Peyer's patch (tissue), 4 donors: ENCODE measurements around the gene PTPRJ. TPM values are rescaled to one million over a fixed set of nuclear protein-coding genes. Genes with fewer than 3 reads are reported as not detected.

Experiments used
- DNase-seq, 3 donors: peaks; one replicate each; pipeline ENCODE4 v3.0.0-alpha.2; 2017 to 2019
- H3K27ac ChIP-seq, 4 donors: fragments of 200-600 bp; sonication (generic); one replicate each; pipeline ENCODE4 v1.5.1; 2016 to 2019
- H3K27me3 ChIP-seq, 2 donors: fragments of 200-600 bp; sonication (generic); one replicate each; pipeline ENCODE4 v1.5.1; 2019
- H3K36me3 ChIP-seq, 3 donors: fragments of 200-600 bp; sonication (generic); one replicate each; pipeline ENCODE4 v1.5.1; 2016 to 2019
- H3K4me1 ChIP-seq, 4 donors: fragments of 200-600 bp; sonication (generic); one replicate each; pipeline ENCODE4 v1.5.1; 2016 to 2019
- H3K4me3 ChIP-seq, 4 donors: fragments of 200-600 bp; sonication (generic); 1 replicate in 3 of 4; 2 replicates in 1 of 4; pipeline ENCODE4 v1.5.1; 2016 to 2019; ENCODE audit warnings: mild to moderate bottlenecking in 1 of 4
- H3K9me3 ChIP-seq, 4 donors: fragments of 200-600 bp; sonication (generic); one replicate each; pipeline ENCODE4 v1.5.1; 2016 to 2019; ENCODE audit warnings: mild to moderate bottlenecking in 1 of 4
- POLR2A ChIP-seq, 2 donors: fragments of 450-650 bp; IDR thresholded peaks; one replicate each; pipeline ENCODE4 v1.5.1; 2017; ENCODE audit warnings: antibody characterized with exemption in 2 of 2, mild to moderate bottlenecking in 2 of 2, moderate library complexity in 2 of 2
- total RNA-seq, 4 donors: library from RNA; depleted of rRNA; stranded (reverse); fragments of >200 nt; gene quantifications; one replicate each; pipeline ENCODE4 v1.1.0, GENCODE V29; 2016
- TF ChIP-seq, protein P1 (sequence below), 6 experiments: fragments of 450-650 bp in 4 of 6; fragments of 200-600 bp in 2 of 6; sonication (generic) in 1 of 6; IDR thresholded peaks; one replicate each; pipeline ENCODE4 v1.5.1; 2017 to 2019; ENCODE audit warnings: antibody characterized with exemption in 6 of 6, mild to moderate bottlenecking in 3 of 6, moderate library complexity in 1 of 6

The PTPRJ gene
- total RNA-seq, 4 donors from 2014 or later: 28.1 to 50.1 (median 37.5) TPM

DNA sequence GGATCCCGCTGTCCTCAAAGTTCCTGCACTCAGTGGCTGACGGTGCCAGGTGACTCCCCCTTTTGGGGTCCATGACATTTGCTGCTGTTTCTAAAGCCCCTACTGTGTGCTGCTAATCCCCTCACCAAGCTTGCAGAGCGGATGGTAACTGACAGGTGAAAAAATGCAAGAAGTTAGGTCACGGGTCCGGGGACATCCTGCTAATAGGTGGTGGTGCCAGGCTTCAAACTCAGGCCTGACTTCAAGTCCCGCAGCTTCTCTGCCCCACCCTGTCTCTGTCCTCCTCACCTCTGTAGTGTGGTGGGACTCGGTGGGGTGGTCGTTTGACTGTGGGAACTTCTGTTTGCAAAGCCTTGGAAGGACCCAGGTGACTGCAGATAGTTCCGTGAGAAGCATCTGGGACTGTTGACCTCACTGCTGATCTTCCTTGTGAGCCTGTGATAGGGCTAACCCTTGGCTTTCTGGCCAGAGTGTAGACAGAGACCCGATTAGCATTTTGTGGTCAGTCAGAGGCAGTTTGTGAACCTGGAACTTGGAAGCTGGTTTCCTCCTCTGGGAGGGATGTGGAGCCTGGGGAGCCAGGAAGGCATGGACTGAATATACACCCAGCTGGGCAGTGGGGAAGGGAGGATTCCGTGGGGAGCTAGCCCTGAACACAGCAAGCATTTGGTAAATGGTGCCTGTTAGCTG lies 120.8 kb downstream of the PTPRJ start:
- peak overlapping the region in 2 of 4 donors; percentile 60 to 80 for H3K27ac ChIP-seq
- TF ChIP-seq, protein P1, sequence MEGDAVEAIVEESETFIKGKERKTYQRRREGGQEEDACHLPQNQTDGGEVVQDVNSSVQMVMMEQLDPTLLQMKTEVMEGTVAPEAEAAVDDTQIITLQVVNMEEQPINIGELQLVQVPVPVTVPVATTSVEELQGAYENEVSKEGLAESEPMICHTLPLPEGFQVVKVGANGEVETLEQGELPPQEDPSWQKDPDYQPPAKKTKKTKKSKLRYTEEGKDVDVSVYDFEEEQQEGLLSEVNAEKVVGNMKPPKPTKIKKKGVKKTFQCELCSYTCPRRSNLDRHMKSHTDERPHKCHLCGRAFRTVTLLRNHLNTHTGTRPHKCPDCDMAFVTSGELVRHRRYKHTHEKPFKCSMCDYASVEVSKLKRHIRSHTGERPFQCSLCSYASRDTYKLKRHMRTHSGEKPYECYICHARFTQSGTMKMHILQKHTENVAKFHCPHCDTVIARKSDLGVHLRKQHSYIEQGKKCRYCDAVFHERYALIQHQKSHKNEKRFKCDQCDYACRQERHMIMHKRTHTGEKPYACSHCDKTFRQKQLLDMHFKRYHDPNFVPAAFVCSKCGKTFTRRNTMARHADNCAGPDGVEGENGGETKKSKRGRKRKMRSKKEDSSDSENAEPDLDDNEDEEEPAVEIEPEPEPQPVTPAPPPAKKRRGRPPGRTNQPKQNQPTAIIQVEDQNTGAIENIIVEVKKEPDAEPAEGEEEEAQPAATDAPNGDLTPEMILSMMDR (IDR thresholded peaks at IDR 0.05): no peak
- TF ChIP-seq POLR2A (IDR thresholded peaks at IDR 0.05): no peak
- peaks cover 4 to 49% (median 7%) of the 10 kb centered on the region in 4 donors for H3K4me1 ChIP-seq

DNA sequence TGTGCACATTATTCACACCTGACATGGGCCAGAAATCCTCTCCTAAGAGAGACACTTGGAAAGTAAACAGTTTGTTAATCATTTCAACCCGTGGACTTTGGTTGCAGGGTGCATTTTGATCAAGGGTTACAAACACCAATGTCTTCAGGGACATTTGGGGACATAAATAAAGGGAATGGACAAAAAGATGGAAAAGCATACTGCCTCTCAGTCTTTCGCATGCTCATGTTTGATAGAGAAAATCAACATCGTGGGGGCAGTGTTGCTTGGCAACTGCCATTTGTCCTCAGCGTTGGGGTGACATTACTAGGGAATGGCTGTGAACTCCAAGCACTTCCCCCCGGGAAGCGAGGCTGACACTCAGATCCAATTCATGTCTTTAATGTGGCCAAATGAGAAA lies 121.6 kb downstream of the PTPRJ start:
- TF ChIP-seq, protein P1 (IDR thresholded peaks at IDR 0.05): no peak
- no peak for TF ChIP-seq POLR2A (IDR thresholded peaks at IDR 0.05)
- no peak for DNase-seq
- Histone ChIP-seq H3K27ac (peak overlapping the region in 2 of 4 donors; percentile 60 to 80), H3K27me3 (no peaks in the 10 kb centered on the region), H3K9me3 (no peaks in the 10 kb centered on the region), H3K4me1 (peaks cover 4 to 49% (median 11%) of the 10 kb centered on the region in 4 donors), H3K4me3 (peak overlapping the region in 1 of 4 donors; percentile 9), H3K36me3 (no peaks in the 10 kb centered on the region)

More for the DNA sequence above, 120.8 kb downstream of the PTPRJ start:
- H3K4me3 ChIP-seq: peak overlapping the region in 2 of 4 donors; percentile 9 to 31
- H3K36me3 ChIP-seq: no peaks in the 10 kb centered on the region
- H3K9me3 ChIP-seq: no peaks in the 10 kb centered on the region
- no peak for DNase-seq
- H3K27me3 ChIP-seq: no peaks in the 10 kb centered on the region

DNA sequence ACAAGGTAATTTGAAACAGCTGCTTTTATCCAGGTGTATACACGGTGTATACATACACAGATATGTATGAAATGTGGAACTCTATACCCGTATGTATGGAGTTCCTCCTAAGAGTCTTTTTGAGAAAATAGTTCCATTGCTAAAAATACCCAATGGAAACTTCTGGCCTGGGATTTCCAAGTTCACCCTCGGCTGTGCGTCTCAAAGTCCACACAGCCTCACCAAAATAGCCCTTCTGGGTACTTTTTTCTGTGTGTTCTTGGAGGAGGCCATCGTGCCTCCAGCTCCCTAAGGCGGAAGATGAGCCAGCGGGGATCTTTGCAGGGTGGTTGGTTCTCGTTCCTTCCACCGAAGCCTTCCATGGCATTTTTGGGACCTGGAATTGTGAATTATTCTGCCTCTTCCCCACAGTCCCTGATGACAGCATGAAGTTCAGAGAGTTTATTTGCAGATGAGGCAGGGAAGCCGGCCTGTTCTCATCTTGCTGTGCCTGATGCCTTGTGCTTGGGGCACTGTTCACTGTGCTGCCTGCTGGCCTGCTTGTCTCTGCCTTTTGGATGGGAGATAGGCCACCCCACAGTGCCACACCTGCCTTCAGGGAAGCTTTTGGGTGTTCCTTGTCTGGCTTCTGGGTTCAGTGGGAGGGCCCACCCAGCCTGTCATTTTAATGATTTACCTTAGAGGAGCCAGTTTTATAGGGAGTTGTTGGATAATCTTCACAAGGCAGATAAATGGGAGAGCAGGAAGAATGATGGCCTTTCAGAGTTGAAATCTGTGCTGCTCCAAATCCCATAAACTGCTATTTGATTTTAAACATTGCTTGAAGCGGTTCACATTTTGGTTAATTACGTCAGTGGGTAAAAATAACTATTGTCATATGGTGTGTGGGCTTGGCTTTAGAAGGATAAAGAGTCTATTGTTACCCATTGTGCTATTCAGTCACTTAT lies 123.5 kb downstream of the PTPRJ start:
- Histone ChIP-seq H3K27me3 (no peaks in the 10 kb centered on the region), H3K4me1 (peaks cover 4 to 51% (median 15%) of the 10 kb centered on the region in 4 donors)
- DNase-seq: peak in 1 of 3 donors; percentile 12

DNA sequence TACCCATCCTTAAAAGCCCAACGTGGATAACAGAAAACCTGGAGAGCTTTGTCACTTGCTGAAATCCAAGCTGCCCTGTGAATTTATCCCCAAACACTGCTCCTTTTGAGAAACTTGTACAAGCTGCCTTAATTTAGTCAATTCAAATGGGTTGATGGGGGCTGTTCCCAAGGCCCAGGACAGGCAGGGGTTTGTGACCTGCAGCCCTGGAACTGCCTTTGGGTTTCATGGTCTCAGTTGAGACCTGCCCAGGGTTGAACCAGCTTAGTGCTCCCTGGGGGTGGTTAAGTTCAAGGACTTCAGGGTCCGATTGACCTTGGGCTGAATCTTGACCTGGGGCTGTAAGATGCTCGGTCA lies 124.2 kb downstream of the PTPRJ start:
- Histone ChIP-seq H3K4me1 (peaks cover 4 to 57% (median 16%) of the 10 kb centered on the region in 4 donors), H3K27ac (peak overlapping the region in 1 of 4 donors; percentile 55), H3K27me3 (no peaks in the 10 kb centered on the region), H3K4me3 (no peak overlapping the region), H3K36me3 (no peaks in the 10 kb centered on the region), H3K9me3 (no peaks in the 10 kb centered on the region)
- TF ChIP-seq, protein P1 (IDR thresholded peaks at IDR 0.05): no peak
- TF ChIP-seq POLR2A (IDR thresholded peaks at IDR 0.05): no peak
- no peak for DNase-seq

More for the DNA sequence above, 123.5 kb downstream of the PTPRJ start:
- TF ChIP-seq, protein P1 (IDR thresholded peaks at IDR 0.05): no peak
- no peak for TF ChIP-seq POLR2A (IDR thresholded peaks at IDR 0.05)
- no peaks in the 10 kb centered on the region for H3K9me3 ChIP-seq
- no peak overlapping the region for H3K4me3 ChIP-seq
- peak overlapping the region in 3 of 4 donors; percentile 28 to 55 (median 30) for H3K27ac ChIP-seq
- H3K36me3 ChIP-seq: no peaks in the 10 kb centered on the region

DNA sequence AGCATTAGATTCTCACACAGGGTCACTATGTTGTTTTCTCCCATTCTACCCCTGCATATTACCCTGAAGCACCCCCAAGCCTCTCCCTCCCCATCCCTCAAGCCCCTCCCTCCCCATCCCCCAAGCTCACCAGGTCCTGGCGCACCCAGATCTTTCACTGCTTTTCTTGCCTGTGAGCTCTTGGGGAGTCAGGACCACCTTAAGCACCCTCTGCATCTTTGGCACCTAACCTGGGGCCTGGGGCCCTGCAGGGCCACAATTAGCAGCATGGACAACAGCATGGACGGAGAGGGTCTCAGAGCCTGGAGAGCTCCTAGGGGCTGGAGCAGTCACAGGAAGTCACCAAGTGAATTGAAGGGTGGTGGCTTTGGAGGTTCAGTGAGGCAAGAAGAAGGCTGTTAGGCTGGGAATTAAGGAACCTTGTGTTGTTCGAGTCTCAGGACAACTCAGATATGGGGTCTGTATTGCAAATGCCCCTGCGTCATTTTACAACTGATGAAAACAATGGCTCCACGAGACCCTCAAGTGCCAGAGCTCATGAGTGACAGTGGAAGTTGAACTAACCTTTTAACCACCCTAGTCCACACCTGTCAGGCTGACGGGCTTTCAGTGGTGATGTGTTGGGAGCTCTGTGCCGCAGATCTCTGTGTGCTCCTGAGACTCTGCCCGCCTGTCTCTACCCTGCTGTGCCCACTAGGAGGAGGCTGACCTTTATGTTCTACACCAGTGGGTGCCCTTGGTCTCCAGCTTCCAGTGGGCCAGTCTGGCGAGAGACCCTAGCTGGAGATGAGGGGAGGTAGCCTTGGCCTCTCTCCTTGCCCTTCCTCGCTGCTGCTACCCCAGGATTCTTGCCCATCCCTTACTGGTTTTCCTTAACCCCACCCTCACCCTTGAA lies 125.0 kb downstream of the PTPRJ start:
- no peaks in the 10 kb centered on the region for H3K9me3 ChIP-seq
- H3K4me3 ChIP-seq: no peak overlapping the region
- peaks cover 4 to 64% (median 19%) of the 10 kb centered on the region in 4 donors for H3K4me1 ChIP-seq
- peak overlapping the region in 1 of 4 donors; percentile 50 for H3K27ac ChIP-seq
- no peak for DNase-seq
- no peaks in the 10 kb centered on the region for H3K27me3 ChIP-seq
- TF ChIP-seq, protein P1 (IDR thresholded peaks at IDR 0.05): no peak
- no peak for TF ChIP-seq POLR2A (IDR thresholded peaks at IDR 0.05)
- H3K36me3 ChIP-seq: no peaks in the 10 kb centered on the region
